GM18520 (cell line): ENCODE results near the gene PIP5KL1.

ENCODE experiments used
- ATAC-seq: cut with Tn5 transposase; IDR thresholded peaks from one replicate; pipeline ENCODE4 v1.9.1; 2021; ENCODE audit not compliant: unreplicated experiment

The PIP5KL1 gene, protein sequence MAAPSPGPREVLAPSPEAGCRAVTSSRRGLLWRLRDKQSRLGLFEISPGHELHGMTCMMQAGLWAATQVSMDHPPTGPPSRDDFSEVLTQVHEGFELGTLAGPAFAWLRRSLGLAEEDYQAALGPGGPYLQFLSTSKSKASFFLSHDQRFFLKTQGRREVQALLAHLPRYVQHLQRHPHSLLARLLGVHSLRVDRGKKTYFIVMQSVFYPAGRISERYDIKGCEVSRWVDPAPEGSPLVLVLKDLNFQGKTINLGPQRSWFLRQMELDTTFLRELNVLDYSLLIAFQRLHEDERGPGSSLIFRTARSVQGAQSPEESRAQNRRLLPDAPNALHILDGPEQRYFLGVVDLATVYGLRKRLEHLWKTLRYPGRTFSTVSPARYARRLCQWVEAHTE

DNA sequence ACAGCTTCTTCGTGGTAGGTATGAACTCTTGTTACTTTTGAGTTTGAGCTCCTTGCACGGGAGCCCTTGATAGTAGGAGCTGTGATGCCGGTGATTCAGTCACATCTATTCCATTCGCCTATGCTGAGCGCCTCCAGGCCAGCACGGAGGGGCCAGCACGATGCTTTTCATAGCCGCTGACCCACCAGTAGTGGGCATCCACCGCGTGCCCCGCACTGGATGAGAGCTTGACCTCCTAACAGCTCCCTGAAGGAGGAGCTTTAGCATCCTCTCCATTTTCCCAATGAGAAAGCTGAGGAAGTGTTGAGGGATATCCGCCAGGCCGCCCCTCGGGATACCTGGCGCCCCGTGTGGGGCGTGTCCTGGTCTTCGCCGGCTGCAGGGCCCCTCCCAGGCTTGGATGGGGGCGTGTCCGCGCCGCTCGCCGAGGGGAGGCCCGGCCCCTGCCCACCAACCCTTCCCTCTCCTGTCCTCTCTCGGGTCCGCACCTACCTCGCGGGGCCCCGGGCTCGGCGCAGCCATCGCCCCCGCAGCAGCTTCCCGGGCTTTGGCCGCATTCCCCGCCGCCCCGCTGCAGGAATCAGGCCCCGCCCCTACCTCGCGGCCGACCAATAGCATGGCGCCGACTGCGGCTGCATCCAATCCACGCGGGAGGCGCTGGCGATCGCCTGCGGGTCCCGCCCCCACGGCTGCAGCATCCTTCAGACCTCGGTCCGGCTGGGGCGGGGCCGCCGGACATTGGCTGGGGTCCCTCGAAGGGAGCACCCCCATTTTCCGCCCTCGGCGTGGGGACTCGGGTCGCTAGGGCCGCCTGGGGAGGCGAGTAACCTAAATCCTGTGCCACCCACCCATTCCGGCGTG lies at the start of gene PIP5KL1:
PIP5KL1 (minus strand) TSS at position 547 of the 861 bp plus-strand sequence; CDS start at position 522, 25 bp downstream.
- peak; percentile 82 for ATAC-seq

- peak; percentile 29 for ATAC-seq
Measured at GRCh38 chr9:127980060-127980705, 49.6 kb upstream of the PIP5KL1 start.

GRCh38 chr9:127979333-127980059 lies 48.9 kb upstream of the PIP5KL1 start:
- ATAC-seq: no peak

GRCh38 chr9:127979015-127979332 lies 48.4 kb upstream of the PIP5KL1 start:
- no peak for ATAC-seq

- no peak for ATAC-seq
Measured at GRCh38 chr9:127977884-127978647, 47.5 kb upstream of the PIP5KL1 start.

GRCh38 chr9:127977009-127977883 lies 46.7 kb upstream of the PIP5KL1 start:
- ATAC-seq: no peak

- no peak for ATAC-seq
Measured at GRCh38 chr9:127976498-127976897, 45.9 kb upstream of the PIP5KL1 start.

DNA sequence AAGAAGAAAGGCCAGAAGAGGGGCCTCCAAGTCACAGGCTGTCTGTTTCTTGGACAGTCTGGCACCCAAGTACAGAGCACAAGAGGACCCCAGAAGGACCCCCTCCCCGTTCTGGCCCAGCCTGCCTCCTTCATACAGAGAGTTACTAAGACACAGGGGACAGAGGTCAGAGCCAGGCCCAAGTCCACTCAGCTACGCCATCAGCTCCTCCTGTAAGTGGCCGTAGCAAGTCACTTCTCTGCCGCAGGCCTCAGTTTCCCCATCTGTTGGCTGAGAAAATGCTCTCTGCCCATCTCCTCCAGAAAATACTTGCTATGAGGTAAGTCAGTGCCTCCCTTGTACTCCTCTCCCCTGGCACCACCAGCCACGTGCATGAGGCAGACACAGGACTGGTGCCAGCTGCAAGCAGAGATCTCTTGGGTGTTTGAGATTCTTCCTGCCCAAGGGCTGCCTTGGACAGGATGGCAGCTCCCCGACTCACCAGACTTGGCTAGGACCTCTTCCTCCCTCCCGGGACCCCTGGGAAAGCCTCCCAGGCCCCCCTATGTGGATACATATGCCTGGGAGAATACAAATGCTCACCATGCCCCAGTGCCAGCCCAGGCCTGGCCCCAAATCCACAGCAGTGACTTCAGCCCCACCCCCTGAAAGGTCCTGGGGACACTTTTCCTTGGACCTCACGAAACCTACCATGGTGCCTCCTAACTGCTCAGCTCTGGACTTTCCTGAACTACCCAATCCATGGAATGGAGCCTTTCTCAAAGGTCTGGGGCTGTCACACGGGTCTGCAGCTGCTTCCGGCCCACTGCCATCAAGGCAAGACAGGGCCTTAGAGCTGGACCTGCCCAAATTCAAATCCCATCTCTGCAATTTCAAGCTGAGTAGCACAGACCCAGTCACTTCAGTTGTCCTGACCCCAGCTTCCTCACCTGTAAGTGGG lies 45.1 kb upstream of the PIP5KL1 start:
- no peak for ATAC-seq

- ATAC-seq: no peak
Measured at GRCh38 chr9:127974769-127975261, 44.2 kb upstream of the PIP5KL1 start.

DNA sequence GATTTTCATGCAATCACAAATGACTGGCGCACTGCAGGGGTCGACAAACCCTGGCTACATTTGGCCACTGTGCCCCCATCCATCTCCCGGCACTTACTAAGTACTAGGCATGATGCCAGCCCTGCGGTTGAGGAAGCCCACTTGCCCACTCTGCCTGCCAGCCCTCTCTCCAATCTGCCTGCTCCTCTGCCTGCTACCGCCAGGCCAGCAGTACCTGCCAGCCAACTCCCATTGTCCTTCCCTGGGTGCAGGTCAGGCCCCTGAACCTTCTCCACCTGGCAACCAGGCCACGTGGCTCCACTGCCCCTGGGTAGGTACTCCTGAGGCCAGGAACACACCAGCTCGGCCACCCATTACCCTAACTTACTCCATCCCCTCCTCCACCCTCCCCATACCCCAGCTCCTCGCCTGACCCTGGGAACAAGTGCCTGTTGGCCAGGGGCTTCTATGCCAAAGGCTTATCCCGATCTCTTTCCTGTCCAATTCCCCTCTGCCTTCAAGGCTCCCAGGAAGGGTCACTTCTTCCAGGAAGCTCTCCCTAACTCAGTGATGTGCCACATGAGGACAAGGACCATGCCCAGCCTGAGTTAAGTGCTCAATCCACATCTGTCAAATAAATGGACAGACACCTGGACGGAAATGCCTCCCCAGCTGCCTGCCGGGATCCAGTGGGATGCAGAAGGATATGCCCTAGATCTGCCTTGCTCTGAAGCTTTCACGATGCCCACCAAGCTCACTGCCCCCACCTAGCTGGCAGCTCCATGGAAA lies 43.6 kb upstream of the PIP5KL1 start:
- no peak for ATAC-seq

DNA sequence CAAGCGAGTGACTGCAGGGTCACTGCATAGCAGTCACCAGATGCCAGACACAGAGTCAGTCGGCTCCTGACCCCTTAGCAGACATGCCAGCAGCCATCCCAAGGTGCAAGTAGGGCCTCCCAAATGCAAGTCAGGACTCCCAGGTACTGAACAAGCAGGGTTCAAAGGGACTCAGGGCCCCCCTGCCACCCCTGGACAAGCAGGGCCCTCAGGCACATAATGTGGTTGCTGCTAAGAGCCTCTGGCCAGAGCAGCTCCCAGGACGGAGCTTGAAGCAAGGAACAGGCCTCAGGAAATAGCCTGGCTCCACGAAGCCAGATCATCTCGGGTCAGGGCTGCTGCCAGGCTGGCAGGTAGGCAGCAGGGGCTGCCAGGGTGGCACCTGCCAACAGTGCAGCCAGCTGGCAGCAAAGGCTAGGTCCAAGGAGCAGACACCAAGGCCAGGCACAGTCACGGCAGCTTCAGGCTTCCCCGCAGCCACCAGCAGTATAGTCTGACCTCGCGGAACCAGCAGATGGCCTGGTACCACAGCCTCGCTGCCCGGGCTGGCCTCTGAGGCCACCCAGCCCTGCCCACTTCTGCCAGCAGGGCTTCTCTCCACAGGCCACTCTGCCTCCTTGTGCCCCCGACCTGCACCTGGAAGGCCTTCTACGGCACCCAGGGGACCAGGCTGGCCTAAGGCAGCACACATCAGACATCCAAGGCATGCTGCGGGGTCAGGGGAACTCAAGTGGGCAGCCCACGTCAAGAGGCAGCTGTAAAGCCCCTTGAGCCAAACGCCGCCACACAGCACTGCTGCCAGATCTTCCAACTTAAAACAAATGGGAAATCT lies 42.8 kb upstream of the PIP5KL1 start:
- ATAC-seq: no peak

DNA sequence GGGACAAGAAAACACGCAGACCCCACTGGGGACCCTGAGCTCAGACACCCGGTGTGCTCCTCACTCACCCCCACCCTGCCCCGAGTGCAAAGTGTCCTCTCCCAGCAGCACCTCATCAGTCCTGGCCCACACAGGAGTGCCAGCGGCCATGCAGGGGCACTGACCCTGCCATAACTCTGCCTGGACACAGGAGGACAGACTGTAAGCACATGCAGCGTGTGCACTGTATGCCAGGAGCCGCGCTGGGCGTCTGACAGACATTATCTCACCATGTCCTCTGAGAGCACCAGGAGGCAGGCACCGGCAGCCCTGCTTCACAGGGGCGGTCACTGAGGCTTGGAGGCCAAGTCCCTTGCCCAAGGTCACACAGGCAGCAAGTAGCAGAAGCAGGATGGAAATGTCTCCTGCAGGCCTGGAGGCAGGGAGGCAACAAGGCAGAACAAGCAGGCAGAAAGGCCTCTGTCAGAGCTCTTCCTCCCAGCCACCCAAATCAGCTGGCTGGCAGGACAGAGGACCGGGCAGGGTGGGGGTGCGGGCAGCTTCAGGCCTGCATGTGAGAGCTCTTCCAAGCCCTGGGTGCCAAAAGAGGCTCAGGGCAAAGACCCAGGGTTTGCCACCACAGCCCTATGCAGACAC lies 41.8 kb upstream of the PIP5KL1 start:
- no peak for ATAC-seq

DNA sequence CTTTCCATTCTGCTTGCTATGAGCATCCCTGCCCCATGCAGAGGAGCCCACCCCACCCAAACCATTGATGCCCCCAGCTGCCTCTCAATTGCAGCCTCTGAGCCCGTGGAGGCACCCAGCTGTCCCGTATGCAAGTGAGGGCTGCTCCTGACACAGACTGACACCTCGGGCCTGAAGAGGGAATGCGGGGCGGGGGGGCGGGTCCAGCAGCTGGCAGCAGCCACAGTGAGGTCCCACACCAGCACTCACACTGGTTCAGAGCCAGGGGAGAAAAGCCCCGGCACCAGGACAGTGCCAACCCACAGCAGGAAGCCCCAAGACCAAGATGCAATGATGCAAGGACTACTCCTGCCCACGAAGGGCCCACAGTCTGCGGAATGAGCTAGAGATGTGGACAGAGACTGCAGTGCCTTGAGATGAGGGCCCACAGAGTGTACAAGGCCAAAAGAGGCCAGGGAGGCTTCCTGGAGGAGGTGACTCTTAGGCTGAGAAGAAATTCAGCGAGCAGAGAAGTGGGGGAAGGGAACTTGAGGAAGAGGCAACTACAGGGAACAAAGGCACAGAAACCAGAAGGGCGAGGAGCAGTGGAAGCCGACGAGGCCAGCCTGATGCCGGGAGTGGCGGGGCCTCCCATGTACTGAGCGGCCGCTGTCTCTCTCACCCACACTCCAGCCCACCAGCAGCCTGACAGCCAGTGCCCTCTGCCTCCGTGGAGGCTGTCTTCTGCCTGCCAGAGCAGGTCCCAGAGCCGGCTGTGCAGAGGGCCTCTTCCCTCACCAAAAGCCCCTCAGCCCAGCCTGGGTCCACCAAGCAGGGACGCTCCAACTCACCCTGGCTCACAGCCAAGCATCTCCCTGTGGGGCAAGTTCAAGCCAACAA lies 41.0 kb upstream of the PIP5KL1 start:
- no peak for ATAC-seq

GRCh38 chr9:127970401-127971313 lies 40.1 kb upstream of the PIP5KL1 start:
- peak; percentile 78 for ATAC-seq
